ENCODE data around the gene MAPK8.

- TF ChIP-seq, protein P1, sequence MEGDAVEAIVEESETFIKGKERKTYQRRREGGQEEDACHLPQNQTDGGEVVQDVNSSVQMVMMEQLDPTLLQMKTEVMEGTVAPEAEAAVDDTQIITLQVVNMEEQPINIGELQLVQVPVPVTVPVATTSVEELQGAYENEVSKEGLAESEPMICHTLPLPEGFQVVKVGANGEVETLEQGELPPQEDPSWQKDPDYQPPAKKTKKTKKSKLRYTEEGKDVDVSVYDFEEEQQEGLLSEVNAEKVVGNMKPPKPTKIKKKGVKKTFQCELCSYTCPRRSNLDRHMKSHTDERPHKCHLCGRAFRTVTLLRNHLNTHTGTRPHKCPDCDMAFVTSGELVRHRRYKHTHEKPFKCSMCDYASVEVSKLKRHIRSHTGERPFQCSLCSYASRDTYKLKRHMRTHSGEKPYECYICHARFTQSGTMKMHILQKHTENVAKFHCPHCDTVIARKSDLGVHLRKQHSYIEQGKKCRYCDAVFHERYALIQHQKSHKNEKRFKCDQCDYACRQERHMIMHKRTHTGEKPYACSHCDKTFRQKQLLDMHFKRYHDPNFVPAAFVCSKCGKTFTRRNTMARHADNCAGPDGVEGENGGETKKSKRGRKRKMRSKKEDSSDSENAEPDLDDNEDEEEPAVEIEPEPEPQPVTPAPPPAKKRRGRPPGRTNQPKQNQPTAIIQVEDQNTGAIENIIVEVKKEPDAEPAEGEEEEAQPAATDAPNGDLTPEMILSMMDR (IDR thresholded peaks at IDR 0.05; ENCODE audit: insufficient read depth, low read depth, low read length), result no peak
- no peak for TF ChIP-seq EZH2 (IDR thresholded peaks at IDR 0.05; ENCODE audit: insufficient read depth, low read length)
These were observed 107.7 kb downstream of the MAPK8 start for GRCh38 chr10:48414160-48414559.
